GM19438 (cell line): ENCODE results near the gene KIF23.
A peak's percentile ranks its signal among the peaks of the same experiment; 100 is the strongest.

Experiments
- ATAC-seq: cut with Tn5 transposase; IDR thresholded peaks from one replicate; pipeline ENCODE4 v1.9.1; 2021; ENCODE audit warnings: low read depth; ENCODE audit not compliant: unreplicated experiment

KIF23 gene

GRCh38 chr15:69393831-69394491 lies 20.2 kb upstream of the KIF23 start:
- ATAC-seq: no peak

- ATAC-seq: no peak
Observed at GRCh38 chr15:69394556-69395282, 19.4 kb upstream of the KIF23 start.

GRCh38 chr15:69395460-69395859 lies 18.7 kb upstream of the KIF23 start:
- no peak for ATAC-seq

GRCh38 chr15:69395991-69396390 lies 18.2 kb upstream of the KIF23 start:
- no peak for ATAC-seq

GRCh38 chr15:69398491-69398891 lies 15.7 kb upstream of the KIF23 start:
- ATAC-seq: no peak

GRCh38 chr15:69400850-69401249 lies 13.3 kb upstream of the KIF23 start:
- ATAC-seq: no peak

GRCh38 chr15:69402816-69403215 lies 11.3 kb upstream of the KIF23 start:
- ATAC-seq: no peak

GRCh38 chr15:69403594-69403993 lies 10.6 kb upstream of the KIF23 start:
- no peak for ATAC-seq

GRCh38 chr15:69405110-69405509 lies 9.0 kb upstream of the KIF23 start:
- no peak for ATAC-seq

- no peak for ATAC-seq
Observed at GRCh38 chr15:69407719-69408400, 6.3 kb upstream of the KIF23 start.

GRCh38 chr15:69408841-69409240 lies 5.3 kb upstream of the KIF23 start:
- no peak for ATAC-seq

- ATAC-seq: no peak
Observed at GRCh38 chr15:69410248-69410874, 3.8 kb upstream of the KIF23 start.

- no peak for ATAC-seq
Observed at GRCh38 chr15:69412274-69412673, 1.9 kb upstream of the KIF23 start.

GRCh38 chr15:69412701-69413100 lies 1.4 kb upstream of the KIF23 start:
- no peak for ATAC-seq

- peak; percentile 28 for ATAC-seq
Observed at GRCh38 chr15:69414701-69415167, 585 bp downstream of the KIF23 start.

GRCh38 chr15:69415381-69415780 lies 1.2 kb downstream of the KIF23 start:
- ATAC-seq: no peak

GRCh38 chr15:69417581-69417980 lies 3.4 kb downstream of the KIF23 start:
- ATAC-seq: no peak

- ATAC-seq: no peak
Observed at GRCh38 chr15:69421498-69421897, 7.3 kb downstream of the KIF23 start.

GRCh38 chr15:69422336-69422895 lies 8.3 kb downstream of the KIF23 start:
- no peak for ATAC-seq

- ATAC-seq: no peak
Observed at GRCh38 chr15:69424001-69424400, 9.9 kb downstream of the KIF23 start.
